GM12878 (cell line): Measurements from ENCODE around the gene MED1. TPM values are rescaled to one million over a fixed set of nuclear protein-coding genes. Genes with fewer than 3 reads are reported as not detected.
A peak's percentile ranks its signal among the peaks of the same experiment; 100 is the strongest.
"Not testable (repeated sequence)": the region's sequence is repeated elsewhere in the genome, so short reads cannot be mapped to it uniquely, and the experiment has no call there.

Source experiments
- ATAC-seq: fragments of 200-7000 bp; cut with Tn5 transposase; 3 replicates; pipeline ENCODE4 v1.9.1; 2020; ENCODE audit warnings: mild to moderate bottlenecking, moderate library complexity
- BruUV-seq: library from RNA; stranded (reverse); fragments of 400-500 nt; replicated peaks from 2 replicates; lab custom pipeline; 2021; lab: Mats Ljungman, UMichigan
- CTCF ChIA-PET: fragments of 300-600 bp; sonication (Branson Sonifier 250); formaldehyde crosslinking; extraction: SDS; loops from one replicate; lab custom pipeline; 2021; ENCODE audit warnings: inconsistent platforms; lab: Yijun Ruan, JAX
- POLR2A ChIA-PET: fragments of 350-600 bp; formaldehyde crosslinking; extraction: SDS; loops from one replicate; lab custom pipeline; 2021; ENCODE audit warnings: inconsistent platforms; lab: Charles Lee
- RAD21 ChIA-PET: fragments of 300-600 bp; sonication (Branson Sonifier 250); formaldehyde crosslinking; loops from one replicate; lab custom pipeline; 2023; ENCODE audit warnings: antibody characterized with exemption; ENCODE audit not compliant: unreplicated experiment; lab: Charles Lee
- SMC1A ChIA-PET: fragments of 300-600 bp; sonication (Branson Sonifier 250); formaldehyde crosslinking; loops from one replicate; lab custom pipeline; 2023; ENCODE audit not compliant: unreplicated experiment, uncharacterized antibody; lab: Charles Lee
- DNase-seq: peaks from one replicate; pipeline ENCODE4 v3.0.0-alpha.2; 2011; ENCODE audit warnings: low read depth, low spot score
- FAIRE-seq: peaks from 3 replicates; lab custom pipeline; 2011; peaks lifted over from hg19 to GRCh38; lab: Jason Lieb, UNC
- H2AFZ ChIP-seq: 2 replicates; pipeline ENCODE4 v1.6.0; 2011; ENCODE audit warnings: low read depth, low read length, control low read depth; ENCODE audit not compliant: control insufficient read depth
- H3K27ac ChIP-seq: 2 replicates; pipeline ENCODE4 v1.5.1; 2011; ENCODE audit warnings: control low read depth; ENCODE audit not compliant: control insufficient read depth, insufficient read depth
- H3K27me3 ChIP-seq, 2 experiments: replicated peaks in 1 of 2; 2 replicates each; pipeline versions ENCODE4 v1.6.0 to v1.6.1; 2011; ENCODE audit warnings: low read length in 1 of 2; ENCODE audit not compliant: control insufficient read depth in 2 of 2, insufficient read depth in 2 of 2
- H3K36me3 ChIP-seq, 2 experiments: 2 replicates each; pipeline ENCODE4 v1.5.1; 2011; ENCODE audit warnings: low read length in 1 of 2; ENCODE audit not compliant: control insufficient read depth in 2 of 2, insufficient read depth in 2 of 2
- H3K4me1 ChIP-seq: 2 replicates; pipeline ENCODE4 v1.6.1; 2011; ENCODE audit warnings: mild to moderate bottlenecking, low read length, moderate library complexity, mixed read lengths; ENCODE audit not compliant: control insufficient read depth, insufficient read depth
- H3K4me2 ChIP-seq: 2 replicates; pipeline ENCODE4 v1.6.0; 2011; ENCODE audit warnings: control low read depth; ENCODE audit not compliant: control insufficient read depth, insufficient read depth
- H3K4me3 ChIP-seq: fragments of 200-600 bp; sonication (generic); 2 replicates; pipeline ENCODE4 v1.5.1; 2016
- H3K79me2 ChIP-seq: 2 replicates; pipeline ENCODE4 v1.6.0; 2011; ENCODE audit warnings: low read length; ENCODE audit not compliant: control insufficient read depth, insufficient read depth
- H3K9ac ChIP-seq: 2 replicates; pipeline ENCODE4 v1.8.0; 2011; ENCODE audit warnings: low read length, control low read depth, mixed read lengths; ENCODE audit not compliant: control insufficient read depth, insufficient read depth
- H3K9me3 ChIP-seq: replicated peaks from 3 replicates; pipeline ENCODE4 v1.5.1; 2011; ENCODE audit warnings: mild to moderate bottlenecking, low read length; ENCODE audit not compliant: control insufficient read depth, insufficient read depth
- H4K20me1 ChIP-seq: 2 replicates; pipeline ENCODE4 v1.6.0; 2011; ENCODE audit not compliant: control insufficient read depth, insufficient read depth
- ATF2 ChIP-seq: IDR thresholded peaks from 2 replicates; pipeline ENCODE4 v1.6.1; 2012; ENCODE audit warnings: low read length, inconsistent platforms
- CBFB ChIP-seq: IDR thresholded peaks from 2 replicates; pipeline ENCODE4 v1.6.1; 2016; ENCODE audit warnings: antibody characterized with exemption, low read depth
- CREB1 ChIP-seq: IDR thresholded peaks from 2 replicates; pipeline ENCODE4 v1.6.1; 2012; ENCODE audit warnings: low read depth, mild to moderate bottlenecking, inconsistent platforms
- E4F1 ChIP-seq: fragments of 450-650 bp; IDR thresholded peaks from 2 replicates; pipeline ENCODE4 v1.6.1; 2018; ENCODE audit warnings: borderline replicate concordance, mild to moderate bottlenecking; ENCODE audit not compliant: partially characterized antibody
- ETV6 ChIP-seq, 2 experiments: fragments of 450-650 bp in 1 of 2; IDR thresholded peaks in 1 of 2; conservative IDR thresholded peaks in 1 of 2; 2 replicates each; pipeline ENCODE4 v1.6.1; 2014; ENCODE audit warnings: antibody characterized with exemption in 1 of 2, borderline replicate concordance in 1 of 2, low read depth in 1 of 2, mild to moderate bottlenecking in 1 of 2, moderate library complexity in 1 of 2
- IKZF1 ChIP-seq: fragments of 450-650 bp; conservative IDR thresholded peaks from 2 replicates; pipeline ENCODE4 v1.6.1; 2017; ENCODE audit warnings: antibody characterized with exemption, mild to moderate bottlenecking
- IRF4 ChIP-seq: IDR thresholded peaks from 2 replicates; pipeline ENCODE4 v1.6.1; 2011; ENCODE audit warnings: low read depth, low read length
- NBN ChIP-seq: fragments of 450-650 bp; IDR thresholded peaks from 2 replicates; pipeline ENCODE4 v1.6.1; 2016
- PKNOX1 ChIP-seq: fragments of 450-650 bp; IDR thresholded peaks from 2 replicates; pipeline ENCODE4 v1.6.1; 2016; ENCODE audit warnings: mild to moderate bottlenecking
- POLR2A ChIP-seq: IDR thresholded peaks from 2 replicates; pipeline ENCODE4 v1.6.1; 2011; ENCODE audit warnings: low read depth, mild to moderate bottlenecking, low read length
- POU2F2 ChIP-seq: IDR thresholded peaks from 3 replicates; pipeline ENCODE4 v1.6.1; 2011; ENCODE audit warnings: low read depth, mild to moderate bottlenecking, low read length, borderline replicate concordance
- RB1 ChIP-seq: fragments of 450-650 bp; formaldehyde crosslinking; IDR thresholded peaks from 2 replicates; pipeline ENCODE4 v1.6.1; 2017; ENCODE audit warnings: mild to moderate bottlenecking, borderline replicate concordance
- RCOR1 ChIP-seq: conservative IDR thresholded peaks from 2 replicates; pipeline ENCODE4 v1.6.1; 2012; ENCODE audit warnings: low read depth, low read length, improper control_type of control experiment
- SMARCA5 ChIP-seq: fragments of 450-650 bp; IDR thresholded peaks from 2 replicates; pipeline ENCODE4 v1.6.1; 2017; ENCODE audit warnings: mild to moderate bottlenecking
- SPI1 ChIP-seq: IDR thresholded peaks from 2 replicates; pipeline ENCODE4 v1.6.1; 2011; ENCODE audit warnings: low read depth, mild to moderate bottlenecking, low read length, moderate library complexity, borderline replicate concordance; ENCODE audit not compliant: insufficient read depth
- TCF12 ChIP-seq: IDR thresholded peaks from 2 replicates; pipeline ENCODE4 v1.6.1; 2011; ENCODE audit warnings: low read depth, mild to moderate bottlenecking, low read length
- TCF7 ChIP-seq: IDR thresholded peaks from 2 replicates; pipeline ENCODE4 v1.6.1; 2014; ENCODE audit warnings: antibody characterized with exemption, borderline replicate concordance
- ZNF207 ChIP-seq: fragments of 450-650 bp; IDR thresholded peaks from 2 replicates; pipeline ENCODE4 v1.6.1; 2014; ENCODE audit warnings: antibody characterized with exemption, mild to moderate bottlenecking, borderline replicate concordance
- WGBS: methylation state at CpG from one replicate; pipeline ENCODE4 v1.1.6; 2016; ENCODE audit warnings: low lambda C conversion rate; ENCODE audit not compliant: insufficient replicate concordance, insufficient coverage; ENCODE audit errors: missing lambda C conversion rate; 5-methylcytosine and 5-hydroxymethylcytosine counted together
- in situ Hi-C: fragments of 300-500 bp; cut with MboI; formaldehyde crosslinking; loops from 9 replicates; pipeline ENCODE4 v1.14.3; 2018; ENCODE audit warnings: mixed read lengths
- intact Hi-C: fragments of 100-400 bp; cut with micrococcal nuclease; formaldehyde crosslinking; loops from one replicate; pipeline ENCODE4 v1.14.2; 2022; ENCODE audit not compliant: unreplicated experiment
- polyA plus RNA-seq, 11 experiments: library from polyadenylated mRNA; depleted of rRNA in 4 of 11; unstranded in 6 of 11; stranded (reverse) in 5 of 11; fragments of >200 nt; fragmentation: Nextera tagmentation in 4 of 11; fragmentation: Illumina TruSeq in 1 of 11; extraction: Ambion mirVana in 4 of 11; extraction: Trizol in 1 of 11; gene quantifications; 1 replicate in 1 of 11; 2 replicates in 10 of 11; pipeline versions ENCODE4 v1.2.1 to v1.2.3, GENCODE V29; 2011 to 2016; ENCODE audit warnings: inconsistent platforms in 2 of 11, missing spikeins in 2 of 11, low read depth in 1 of 11
- total RNA-seq, 4 experiments: library from RNA; depleted of rRNA in 3 of 4; stranded (reverse); fragments of >200 nt in 3 of 4; fragmentation: Illumina TruSeq in 1 of 4; extraction: Trizol in 1 of 4; gene quantifications; 2 replicates each; pipeline versions ENCODE4 v1.2.1 to v1.2.3, GENCODE V29; 2013 to 2021

MED1 gene
- total and polyA plus RNA-seq, 10 of the 15 experiments (the other 5 are each of a cell fraction or from before 2014, with no cell fraction given), result 8.7 to 50.1 (median 30.1) TPM

- TF ChIP-seq E4F1 (peak; percentile 40), ATF2 (peak; percentile 39; the same call in 1 of the 2 replicates), SPI1 (peak; percentile 74), ZNF207 (0 out of 2 replicates have a peak, but pooled peaks have one; percentile 46), TCF12 (0 out of 2 replicates have a peak, but pooled peaks have one; percentile 34), POU2F2 (peak; percentile 62; the same call in 1 of the 3 replicates), PKNOX1 (peak; percentile 77), RB1 (peak; percentile 59; the same call in 1 of the 2 replicates), CBFB (peak; percentile 97), POLR2A (peak; percentile 90), IKZF1 (peak; percentile 57; the same call in 1 of the 2 replicates), IRF4 (0 out of 2 replicates have a peak, but pooled peaks have one; percentile 31), RCOR1 (peak; percentile 99; the same call in 1 of the 2 replicates), SMARCA5 (no peak), TCF7 (peak; percentile 93), CREB1 (peak; percentile 66), NBN (0 out of 2 replicates have a peak, but pooled peaks have one; percentile 54), ETV6 (conservative IDR thresholded peaks at IDR 0.05 in 1 of 2, IDR thresholded peaks at IDR 0.05 in 1 of 2; ENCODE audit: borderline replicate concordance in 1 of 2, low read depth in 1 of 2) (no peak)
These were observed at the start of gene MED1 (continued) for GRCh38 chr17:39450847-39451581.

GRCh38 chr17:39496921-39497320 is 45.9 kb upstream of the MED1 start:
- H2AFZ ChIP-seq, CTCF ChIA-PET, ATAC-seq, H3K79me2 ChIP-seq, DNase-seq, H3K9me3 ChIP-seq, H3K4me3 ChIP-seq, BruUV-seq, H3K9ac ChIP-seq, in situ Hi-C loops, H3K4me2 ChIP-seq, intact Hi-C loops, H3K4me1 ChIP-seq, RAD21 ChIA-PET, POLR2A ChIA-PET, H3K27ac ChIP-seq, FAIRE-seq, H3K27me3 ChIP-seq, H4K20me1 ChIP-seq: not testable (repeated sequence)
- SMC1A ChIA-PET, result interaction anchor here (1.0 kb wide), 1 partner anchor 34 kb away, joined by 3 read pairs; no protein-coding TSS in a partner anchor
- WGBS, result 91% methylated on average over 8 of the region's 12 CpGs
- H3K36me3 ChIP-seq, result peaks cover 10 to 26% of the 10 kb centered on the region in 2 experiments
